Ovary (tissue), 3 donors: Measurements from ENCODE around the gene NME7.

Experiments
- CTCF ChIP-seq, 3 donors: fragments of 450-650 bp in 2 of 3; fragments of 200-600 bp in 1 of 3; IDR thresholded peaks; one replicate each; pipeline versions ENCODE4 v1.5.1 to v1.8.0; 2016 to 2022; ENCODE audit warnings: antibody characterized with exemption in 3 of 3, mild to moderate bottlenecking in 1 of 3
- EP300 ChIP-seq: sonication (generic); formaldehyde crosslinking; IDR thresholded peaks from one replicate; pipeline ENCODE4 v1.6.1; 2017; ENCODE audit warnings: antibody characterized with exemption
- POLR2A ChIP-seq: fragments of 450-650 bp; IDR thresholded peaks from one replicate; pipeline ENCODE4 v1.6.1; 2017; ENCODE audit warnings: antibody characterized with exemption, mild to moderate bottlenecking, moderate library complexity
- donor health status: DM: no; HTN: no; CAD: no.

- TF ChIP-seq CTCF (IDR thresholded peaks at IDR 0.05): no peak
- no peak for TF ChIP-seq POLR2A
- TF ChIP-seq EP300: no peak
These were observed 255.4 kb downstream of the NME7 start for GRCh38 chr1:169112241-169112640.
